Measurements from ENCODE around the gene MEOX2. TPM values are rescaled to one million over a fixed set of nuclear protein-coding genes. Genes with fewer than 3 reads are reported as not detected.

Gene MEOX2
- polyA plus RNA-seq, 1 of the 3 experiments (the other 2 are of a cell fraction): not detected

- Histone ChIP-seq H3K27ac (ENCODE audit: low read depth in 2 of 2, low read length in 1 of 2) (no peak overlapping the region), H3K79me2 (ENCODE audit: insufficient read depth) (no peaks in the 10 kb centered on the region), H3F3A (replicated peaks; ENCODE audit: insufficient read depth) (no peaks in the 10 kb centered on the region), H3K9ac (no peak overlapping the region), H4K20me1 (ENCODE audit: insufficient read depth) (no peaks in the 10 kb centered on the region), H3K4me1 (ENCODE audit: control insufficient read depth in 1 of 2, insufficient read depth in 2 of 2, low read depth in 1 of 2, low read length in 1 of 2) (no peaks in the 10 kb centered on the region), H2AFZ (ENCODE audit: low read depth) (no peak overlapping the region), H3K36me3 (replicated peaks in 1 of 2; ENCODE audit: control insufficient read depth in 1 of 2, insufficient read depth in 2 of 2, low read length in 1 of 2) (no peaks in the 10 kb centered on the region), H3K9me2 (no peaks in the 10 kb centered on the region), H3K4me3 (ENCODE audit: low read depth in 2 of 2, low read length in 1 of 2) (no peak overlapping the region), H3K4me2 (no peak overlapping the region), H3K9me3 (no peaks in the 10 kb centered on the region), H3K27me3 (ENCODE audit: insufficient read depth) (0 out of 2 replicates have a peak, but pooled peaks cover 5% of the 10 kb centered on the region)
- DNase-seq: peak; percentile 5
- WGBS (ENCODE audit: low lambda C conversion rate): 2% methylated on average over 5 of the region's 5 CpGs
- no peak for TF ChIP-seq NFIC (IDR thresholded peaks at IDR 0.05; ENCODE audit: borderline replicate concordance)
- peak; percentile 55 for TF ChIP-seq SMC3 (IDR thresholded peaks at IDR 0.05; ENCODE audit: low read depth, low read length)
- TF ChIP-seq MXI1 (IDR thresholded peaks at IDR 0.05; ENCODE audit: low read depth, low read length): no peak
- TF ChIP-seq CTCF (IDR thresholded peaks at IDR 0.05): peak; percentile 99
- TF ChIP-seq FOXM1 (IDR thresholded peaks at IDR 0.05; ENCODE audit: low read depth): no peak
- TF ChIP-seq RAD21 (IDR thresholded peaks at IDR 0.05; ENCODE audit: low read length): peak; percentile 83
- CTCF ChIA-PET: interaction anchor here (0.6 to 5.1 kb wide), 96 partner anchors 9 to 1629 kb away, joined by 3 to 59 read pairs (median 4); partner anchors contain the start of gene MEOX2
- POLR2A ChIA-PET: no interaction called here
Measured at GRCh38 chr7:15720849-15721471, 34.5 kb upstream of the MEOX2 start.

- Histone ChIP-seq H3K9me3 (no peaks in the 10 kb centered on the region), H2AFZ (ENCODE audit: low read depth) (no peak overlapping the region), H3K27ac (ENCODE audit: low read depth in 2 of 2, low read length in 1 of 2) (no peak overlapping the region), H3K36me3 (replicated peaks in 1 of 2; ENCODE audit: control insufficient read depth in 1 of 2, insufficient read depth in 2 of 2, low read length in 1 of 2) (no peaks in the 10 kb centered on the region), H3K4me3 (ENCODE audit: low read depth in 2 of 2, low read length in 1 of 2) (no peak overlapping the region), H3K9ac (no peak overlapping the region), H3K9me2 (no peaks in the 10 kb centered on the region), H3K4me1 (ENCODE audit: control insufficient read depth in 1 of 2, insufficient read depth in 2 of 2, low read depth in 1 of 2, low read length in 1 of 2) (no peaks in the 10 kb centered on the region), H3K4me2 (no peak overlapping the region), H3K79me2 (ENCODE audit: insufficient read depth) (no peaks in the 10 kb centered on the region), H4K20me1 (ENCODE audit: insufficient read depth) (no peaks in the 10 kb centered on the region), H3K27me3 (ENCODE audit: insufficient read depth) (0 out of 2 replicates have a peak, but pooled peaks cover 5% of the 10 kb centered on the region), H3F3A (replicated peaks; ENCODE audit: insufficient read depth) (no peaks in the 10 kb centered on the region)
- DNase-seq: no peak
- ChIA-PET POLR2A (no interaction called here), CTCF (interaction anchor here (1.0 to 5.1 kb wide), 7 partner anchors 7 to 1021 kb away, joined by 3 to 59 read pairs (median 14); no protein-coding TSS in a partner anchor)
- no peak for TF ChIP-seq RCOR1 (IDR thresholded peaks at IDR 0.05; ENCODE audit: low read length)
- no peak for TF ChIP-seq CHD2 (IDR thresholded peaks at IDR 0.05; ENCODE audit: low read length, partially characterized antibody)
- TF ChIP-seq EZH2phosphoT487 (IDR thresholded peaks at IDR 0.05; ENCODE audit: borderline replicate concordance, low read depth): no peak
- TF ChIP-seq ELF1 (IDR thresholded peaks at IDR 0.05): no peak
- no peak for TF ChIP-seq SMC3 (IDR thresholded peaks at IDR 0.05; ENCODE audit: low read depth, low read length)
- TF ChIP-seq EP300 (IDR thresholded peaks at IDR 0.05; ENCODE audit: borderline replicate concordance in 1 of 2, low read depth in 1 of 2, low read length in 1 of 2): no peak
- 53% methylated on average over 1 of the region's 1 CpG for WGBS (ENCODE audit: low lambda C conversion rate)
Measured at GRCh38 chr7:15719311-15719710, 32.8 kb upstream of the MEOX2 start.

Measured in SK-N-SH (cell line).